GM12878 (cell line): ENCODE data around the gene CTSK. TPM values are rescaled to one million over a fixed set of nuclear protein-coding genes. Genes with fewer than 3 reads are reported as not detected.
"Not testable (repeated sequence)": the region's sequence is repeated elsewhere in the genome, so short reads cannot be mapped to it uniquely, and the experiment has no call there.

ENCODE experiments used
- ATAC-seq: fragments of 200-7000 bp; cut with Tn5 transposase; 3 replicates; pipeline ENCODE4 v1.9.1; 2020; ENCODE audit warnings: mild to moderate bottlenecking, moderate library complexity
- BruUV-seq: library from RNA; stranded (reverse); fragments of 400-500 nt; replicated peaks from 2 replicates; lab custom pipeline; 2021; lab: Mats Ljungman, UMichigan
- CTCF ChIA-PET: fragments of 300-600 bp; sonication (Branson Sonifier 250); formaldehyde crosslinking; extraction: SDS; loops from one replicate; lab custom pipeline; 2021; ENCODE audit warnings: inconsistent platforms; lab: Yijun Ruan, JAX
- POLR2A ChIA-PET: fragments of 350-600 bp; formaldehyde crosslinking; extraction: SDS; loops from one replicate; lab custom pipeline; 2021; ENCODE audit warnings: inconsistent platforms; lab: Charles Lee
- RAD21 ChIA-PET: fragments of 300-600 bp; sonication (Branson Sonifier 250); formaldehyde crosslinking; loops from one replicate; lab custom pipeline; 2023; ENCODE audit warnings: antibody characterized with exemption; ENCODE audit not compliant: unreplicated experiment; lab: Charles Lee
- SMC1A ChIA-PET: fragments of 300-600 bp; sonication (Branson Sonifier 250); formaldehyde crosslinking; loops from one replicate; lab custom pipeline; 2023; ENCODE audit not compliant: unreplicated experiment, uncharacterized antibody; lab: Charles Lee
- DNase-seq: peaks from one replicate; pipeline ENCODE4 v3.0.0-alpha.2; 2011; ENCODE audit warnings: low read depth, low spot score
- FAIRE-seq: peaks from 3 replicates; lab custom pipeline; 2011; peaks lifted over from hg19 to GRCh38; lab: Jason Lieb, UNC
- H2AFZ ChIP-seq: 2 replicates; pipeline ENCODE4 v1.6.0; 2011; ENCODE audit warnings: low read depth, low read length, control low read depth; ENCODE audit not compliant: control insufficient read depth
- H3K27ac ChIP-seq: 2 replicates; pipeline ENCODE4 v1.5.1; 2011; ENCODE audit warnings: control low read depth; ENCODE audit not compliant: control insufficient read depth, insufficient read depth
- H3K27me3 ChIP-seq, 2 experiments: replicated peaks in 1 of 2; 2 replicates each; pipeline versions ENCODE4 v1.6.0 to v1.6.1; 2011; ENCODE audit warnings: low read length in 1 of 2; ENCODE audit not compliant: control insufficient read depth in 2 of 2, insufficient read depth in 2 of 2
- H3K36me3 ChIP-seq, 2 experiments: 2 replicates each; pipeline ENCODE4 v1.5.1; 2011; ENCODE audit warnings: low read length in 1 of 2; ENCODE audit not compliant: control insufficient read depth in 2 of 2, insufficient read depth in 2 of 2
- H3K4me1 ChIP-seq: 2 replicates; pipeline ENCODE4 v1.6.1; 2011; ENCODE audit warnings: mild to moderate bottlenecking, low read length, moderate library complexity, mixed read lengths; ENCODE audit not compliant: control insufficient read depth, insufficient read depth
- H3K4me2 ChIP-seq: 2 replicates; pipeline ENCODE4 v1.6.0; 2011; ENCODE audit warnings: control low read depth; ENCODE audit not compliant: control insufficient read depth, insufficient read depth
- H3K4me3 ChIP-seq: fragments of 200-600 bp; sonication (generic); 2 replicates; pipeline ENCODE4 v1.5.1; 2016
- H3K79me2 ChIP-seq: 2 replicates; pipeline ENCODE4 v1.6.0; 2011; ENCODE audit warnings: low read length; ENCODE audit not compliant: control insufficient read depth, insufficient read depth
- H3K9ac ChIP-seq: 2 replicates; pipeline ENCODE4 v1.8.0; 2011; ENCODE audit warnings: low read length, control low read depth, mixed read lengths; ENCODE audit not compliant: control insufficient read depth, insufficient read depth
- H3K9me3 ChIP-seq: replicated peaks from 3 replicates; pipeline ENCODE4 v1.5.1; 2011; ENCODE audit warnings: mild to moderate bottlenecking, low read length; ENCODE audit not compliant: control insufficient read depth, insufficient read depth
- H4K20me1 ChIP-seq: 2 replicates; pipeline ENCODE4 v1.6.0; 2011; ENCODE audit not compliant: control insufficient read depth, insufficient read depth
- BHLHE40 ChIP-seq, 2 experiments: fragments of 450-650 bp in 1 of 2; IDR thresholded peaks; 2 replicates each; pipeline ENCODE4 v1.6.1; 2011 to 2017; ENCODE audit warnings: low read depth in 2 of 2, borderline replicate concordance in 1 of 2, improper control_type of control experiment in 1 of 2, low read length in 1 of 2, mild to moderate bottlenecking in 1 of 2
- EGR1 ChIP-seq, 2 experiments: IDR thresholded peaks; 1 replicate in 1 of 2; 2 replicates in 1 of 2; pipeline ENCODE4 v1.6.1; 2011 to 2012; ENCODE audit warnings: low read depth in 2 of 2, low read length in 2 of 2, borderline replicate concordance in 1 of 2, mild to moderate bottlenecking in 1 of 2, moderate library complexity in 1 of 2
- RAD21 ChIP-seq: IDR thresholded peaks from 2 replicates; pipeline ENCODE4 v1.6.1; 2011; ENCODE audit warnings: mild to moderate bottlenecking, low read depth, low read length, moderate library complexity; ENCODE audit not compliant: insufficient read depth
- WGBS: methylation state at CpG from one replicate; pipeline ENCODE4 v1.1.6; 2016; ENCODE audit warnings: low lambda C conversion rate; ENCODE audit not compliant: insufficient replicate concordance, insufficient coverage; ENCODE audit errors: missing lambda C conversion rate; 5-methylcytosine and 5-hydroxymethylcytosine counted together
- in situ Hi-C: fragments of 300-500 bp; cut with MboI; formaldehyde crosslinking; loops from 9 replicates; pipeline ENCODE4 v1.14.3; 2018; ENCODE audit warnings: mixed read lengths
- intact Hi-C: fragments of 100-400 bp; cut with micrococcal nuclease; formaldehyde crosslinking; loops from one replicate; pipeline ENCODE4 v1.14.2; 2022; ENCODE audit not compliant: unreplicated experiment
- polyA plus RNA-seq, 11 experiments: library from polyadenylated mRNA; depleted of rRNA in 4 of 11; unstranded in 6 of 11; stranded (reverse) in 5 of 11; fragments of >200 nt; fragmentation: Nextera tagmentation in 4 of 11; fragmentation: Illumina TruSeq in 1 of 11; extraction: Ambion mirVana in 4 of 11; extraction: Trizol in 1 of 11; gene quantifications; 1 replicate in 1 of 11; 2 replicates in 10 of 11; pipeline versions ENCODE4 v1.2.1 to v1.2.3, GENCODE V29; 2011 to 2016; ENCODE audit warnings: inconsistent platforms in 2 of 11, missing spikeins in 2 of 11, low read depth in 1 of 11
- total RNA-seq, 4 experiments: library from RNA; depleted of rRNA in 3 of 4; stranded (reverse); fragments of >200 nt in 3 of 4; fragmentation: Illumina TruSeq in 1 of 4; extraction: Trizol in 1 of 4; gene quantifications; 2 replicates each; pipeline versions ENCODE4 v1.2.1 to v1.2.3, GENCODE V29; 2013 to 2021
- TF ChIP-seq, protein P1 (sequence below): fragments of 450-650 bp; formaldehyde crosslinking; IDR thresholded peaks from 2 replicates; pipeline ENCODE4 v1.4.0; 2020; ENCODE audit warnings: mild to moderate bottlenecking, moderate library complexity

The CTSK gene
- total and polyA plus RNA-seq, 10 of the 15 experiments (the other 5 are each of a cell fraction or from before 2014, with no cell fraction given) = 0.40 to 3.1 (median 0.83) TPM

DNA sequence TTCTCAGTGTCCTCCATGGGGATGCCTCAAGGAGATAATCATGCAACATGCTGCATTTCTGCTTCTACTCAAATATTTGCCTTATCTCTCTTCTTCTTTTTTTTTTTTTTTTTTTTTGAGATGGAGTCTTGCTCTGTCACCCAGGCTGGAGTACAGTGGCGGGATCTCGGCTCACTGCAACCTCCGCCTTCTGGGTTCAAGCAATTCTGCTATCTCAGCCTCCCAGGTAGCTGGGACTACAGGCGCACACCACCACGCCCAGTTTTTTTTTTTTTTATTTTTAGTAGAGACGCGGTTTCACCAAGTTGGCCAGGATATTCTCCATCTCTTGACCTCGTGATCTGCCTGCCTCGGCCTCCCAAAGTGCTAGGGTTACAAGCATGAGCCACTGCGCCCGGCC is 32.8 kb upstream of the CTSK start:
- H3K27me3 ChIP-seq, H3K27ac ChIP-seq, CTCF ChIA-PET, ATAC-seq, RAD21 ChIA-PET, H3K4me1 ChIP-seq, H3K9me3 ChIP-seq, H4K20me1 ChIP-seq, FAIRE-seq, DNase-seq, H3K36me3 ChIP-seq, H3K4me2 ChIP-seq, BruUV-seq, H3K9ac ChIP-seq, H3K4me3 ChIP-seq, H3K79me2 ChIP-seq, H2AFZ ChIP-seq, in situ Hi-C loops: not testable (repeated sequence)
- 100% methylated on average over 6 of the region's 11 CpGs for WGBS
- intact Hi-C loops = loop anchor here (5.0 kb wide), 1 partner anchor 36 kb away; the partner anchor contains the start of gene ARNT
- SMC1A ChIA-PET = interaction anchor here (1.0 kb wide), 1 partner anchor 34 kb away, joined by 3 read pairs; no protein-coding TSS in a partner anchor
- POLR2A ChIA-PET = interaction anchor here (0.7 kb wide), 1 partner anchor 211 kb away, joined by 5 read pairs; no protein-coding TSS in a partner anchor

DNA sequence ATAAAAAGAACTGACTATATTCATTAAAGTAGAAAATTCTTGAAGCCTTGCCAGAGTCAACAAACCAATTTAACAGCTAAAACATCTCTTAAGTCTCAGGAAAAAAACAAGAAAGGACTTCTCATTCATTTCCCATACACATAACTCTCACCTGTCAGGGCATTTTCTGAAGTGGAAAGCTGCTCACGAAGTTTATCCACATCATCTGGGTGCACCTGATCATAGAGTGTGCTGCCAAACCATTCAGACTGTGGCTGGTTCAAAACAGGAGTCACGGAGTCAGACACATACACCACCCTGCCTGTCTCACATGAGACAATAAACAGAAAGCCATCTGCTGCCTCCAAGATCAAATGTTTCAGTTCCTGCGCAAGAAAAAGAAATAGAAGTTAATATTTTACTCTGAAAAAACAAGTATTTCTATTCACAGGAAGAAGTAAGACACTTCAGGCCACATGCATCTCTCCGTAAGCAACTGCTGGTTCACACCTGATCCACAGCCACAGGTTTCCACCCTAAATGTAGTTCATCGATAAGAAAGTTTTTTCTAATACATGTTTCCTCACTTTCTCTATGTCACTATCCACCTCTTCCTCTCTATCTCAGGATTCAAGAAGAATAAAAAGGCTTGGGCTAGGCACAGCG is 28.2 kb upstream of the CTSK start:
- ChIA-PET POLR2A (interaction anchor here (0.6 kb wide), 1 partner anchor 63 kb away, joined by 3 read pairs; no protein-coding TSS in a partner anchor), SMC1A (interaction anchor here (1.0 kb wide), 1 partner anchor 9 kb away, joined by 4 read pairs; no protein-coding TSS in a partner anchor), CTCF (interaction anchor here (0.5 kb wide), 1 partner anchor 44 kb away, joined by 3 read pairs; no protein-coding TSS in a partner anchor), RAD21 (no interaction called here)
- no peak overlapping the region for H2AFZ ChIP-seq
- no peak overlapping the region for H3K27ac ChIP-seq
- no peaks in the 10 kb centered on the region for H3K79me2 ChIP-seq
- in situ Hi-C loops (no loop called here), intact Hi-C loops (loop anchor here (10.0 kb wide), 1 partner anchor 89 kb away; the partner anchor contains the start of gene SETDB1)
- no peak overlapping the region for H3K4me2 ChIP-seq
- peak; percentile 85 for ATAC-seq
- peaks cover 0 to 12% of the 10 kb centered on the region in 2 experiments; a peak in 3 of 4 replicates for H3K36me3 ChIP-seq
- no peak for FAIRE-seq
- no TSS peak for BruUV-seq
- H3K4me3 ChIP-seq = no peak overlapping the region
- H3K9me3 ChIP-seq = no peaks in the 10 kb centered on the region
- H3K4me1 ChIP-seq = no peaks in the 10 kb centered on the region
- no peak overlapping the region for H3K9ac ChIP-seq
- H3K27me3 ChIP-seq = no peaks in the 10 kb centered on the region
- H4K20me1 ChIP-seq = no peaks in the 10 kb centered on the region
- WGBS = 87% methylated on average over 6 of the region's 6 CpGs
- DNase-seq = peak; percentile 20
- TF ChIP-seq EGR1 (IDR thresholded peaks at IDR 0.05; ENCODE audit: borderline replicate concordance in 1 of 2, low read depth in 2 of 2, low read length in 2 of 2) (no peak), BHLHE40 (IDR thresholded peaks at IDR 0.05; ENCODE audit: borderline replicate concordance in 1 of 2, low read depth in 2 of 2, low read length in 1 of 2) (peak; percentile 36 to 57; a peak in 2 of 4 replicates), RAD21 (no peak)
- TF ChIP-seq, protein P1, sequence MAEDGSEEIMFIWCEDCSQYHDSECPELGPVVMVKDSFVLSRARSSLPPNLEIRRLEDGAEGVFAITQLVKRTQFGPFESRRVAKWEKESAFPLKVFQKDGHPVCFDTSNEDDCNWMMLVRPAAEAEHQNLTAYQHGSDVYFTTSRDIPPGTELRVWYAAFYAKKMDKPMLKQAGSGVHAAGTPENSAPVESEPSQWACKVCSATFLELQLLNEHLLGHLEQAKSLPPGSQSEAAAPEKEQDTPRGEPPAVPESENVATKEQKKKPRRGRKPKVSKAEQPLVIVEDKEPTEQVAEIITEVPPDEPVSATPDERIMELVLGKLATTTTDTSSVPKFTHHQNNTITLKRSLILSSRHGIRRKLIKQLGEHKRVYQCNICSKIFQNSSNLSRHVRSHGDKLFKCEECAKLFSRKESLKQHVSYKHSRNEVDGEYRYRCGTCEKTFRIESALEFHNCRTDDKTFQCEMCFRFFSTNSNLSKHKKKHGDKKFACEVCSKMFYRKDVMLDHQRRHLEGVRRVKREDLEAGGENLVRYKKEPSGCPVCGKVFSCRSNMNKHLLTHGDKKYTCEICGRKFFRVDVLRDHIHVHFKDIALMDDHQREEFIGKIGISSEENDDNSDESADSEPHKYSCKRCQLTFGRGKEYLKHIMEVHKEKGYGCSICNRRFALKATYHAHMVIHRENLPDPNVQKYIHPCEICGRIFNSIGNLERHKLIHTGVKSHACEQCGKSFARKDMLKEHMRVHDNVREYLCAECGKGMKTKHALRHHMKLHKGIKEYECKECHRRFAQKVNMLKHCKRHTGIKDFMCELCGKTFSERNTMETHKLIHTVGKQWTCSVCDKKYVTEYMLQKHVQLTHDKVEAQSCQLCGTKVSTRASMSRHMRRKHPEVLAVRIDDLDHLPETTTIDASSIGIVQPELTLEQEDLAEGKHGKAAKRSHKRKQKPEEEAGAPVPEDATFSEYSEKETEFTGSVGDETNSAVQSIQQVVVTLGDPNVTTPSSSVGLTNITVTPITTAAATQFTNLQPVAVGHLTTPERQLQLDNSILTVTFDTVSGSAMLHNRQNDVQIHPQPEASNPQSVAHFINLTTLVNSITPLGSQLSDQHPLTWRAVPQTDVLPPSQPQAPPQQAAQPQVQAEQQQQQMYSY (CRISPR knock-in tag) = no peak
